ENCODE measurements around the gene KLHL28.
"Not testable (repeated sequence)": the region's sequence is repeated elsewhere in the genome, so short reads cannot be mapped to it uniquely, and the experiment has no call there.

Gene KLHL28

GRCh38 chr14:44896275-44897040, 65.3 kb downstream of the KLHL28 start:
- no peak for DNase-seq

- DNase-seq, result no peak
Measured at GRCh38 chr14:44895716-44896115, 66.0 kb downstream of the KLHL28 start.

DNA sequence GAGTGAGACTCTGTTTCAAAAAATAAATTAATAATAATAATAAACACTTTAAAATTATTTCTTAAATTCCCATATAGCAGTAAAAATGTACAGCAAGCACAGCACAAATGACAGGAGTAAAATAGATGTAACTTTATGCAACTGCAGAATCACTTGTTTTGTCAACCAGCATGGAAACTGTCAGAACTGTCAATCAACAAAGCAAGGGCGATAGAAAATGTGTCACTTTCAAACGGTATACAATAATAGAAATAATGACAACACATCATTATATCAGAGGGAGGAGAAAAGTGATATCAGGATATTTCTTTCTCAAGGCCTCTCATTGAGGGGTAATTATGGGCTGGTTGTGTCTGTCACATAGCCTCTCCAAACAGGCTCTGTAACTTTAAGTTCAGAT, 68.2 kb downstream of the KLHL28 start:
- no peak for DNase-seq

DNA sequence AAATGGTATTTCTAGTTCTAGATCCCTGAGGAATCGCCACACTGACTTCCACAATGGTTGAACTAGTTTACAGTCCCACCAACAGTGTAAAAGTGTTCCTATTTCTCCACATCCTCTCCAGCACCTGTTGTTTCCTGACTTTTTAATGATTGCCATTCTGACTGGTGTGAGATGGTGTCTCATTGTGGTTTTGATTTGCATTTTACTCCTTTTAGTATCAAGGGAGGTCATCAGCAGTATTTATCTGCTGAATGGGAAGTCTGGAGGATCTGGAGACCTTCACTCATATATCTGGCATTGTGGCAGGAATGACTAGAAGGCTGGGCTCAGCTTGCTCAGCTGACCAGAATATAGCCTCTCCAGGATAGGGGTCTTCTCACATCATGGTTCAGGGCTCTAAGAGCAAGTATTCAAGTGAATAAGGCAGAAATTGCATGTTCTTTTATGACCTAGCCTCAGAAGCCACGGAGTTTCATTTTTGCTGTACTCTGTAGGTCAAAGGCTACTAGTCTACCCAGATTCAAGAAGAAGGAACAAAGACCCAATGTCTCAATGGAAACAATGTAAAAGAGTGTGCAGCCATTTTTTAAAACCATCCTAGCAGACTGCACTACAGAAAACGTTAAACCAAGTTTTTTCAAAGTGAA, 69.9 kb downstream of the KLHL28 start:
- DNase-seq, result not testable (repeated sequence)

- DNase-seq, result no peak
Measured at GRCh38 chr14:44889595-44890471, 71.9 kb downstream of the KLHL28 start.

DNA sequence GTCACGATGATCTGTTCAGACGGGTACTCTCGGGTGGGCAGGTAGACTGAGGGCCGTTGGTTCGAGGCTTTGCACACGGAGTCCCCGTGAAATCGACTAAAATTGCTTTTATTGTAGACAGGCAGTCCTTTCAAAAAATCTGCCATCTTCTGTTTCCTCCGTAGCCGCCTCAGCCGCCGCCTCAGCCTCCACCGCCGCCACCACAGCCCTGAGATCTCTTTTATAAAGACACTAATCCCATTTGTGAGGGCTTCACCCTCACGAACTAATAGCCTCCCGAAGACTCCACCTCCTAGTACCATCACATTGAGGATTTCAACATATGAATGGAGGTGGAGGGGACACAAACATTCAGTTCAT, 74.2 kb downstream of the KLHL28 start:
- no peak for DNase-seq

DNA sequence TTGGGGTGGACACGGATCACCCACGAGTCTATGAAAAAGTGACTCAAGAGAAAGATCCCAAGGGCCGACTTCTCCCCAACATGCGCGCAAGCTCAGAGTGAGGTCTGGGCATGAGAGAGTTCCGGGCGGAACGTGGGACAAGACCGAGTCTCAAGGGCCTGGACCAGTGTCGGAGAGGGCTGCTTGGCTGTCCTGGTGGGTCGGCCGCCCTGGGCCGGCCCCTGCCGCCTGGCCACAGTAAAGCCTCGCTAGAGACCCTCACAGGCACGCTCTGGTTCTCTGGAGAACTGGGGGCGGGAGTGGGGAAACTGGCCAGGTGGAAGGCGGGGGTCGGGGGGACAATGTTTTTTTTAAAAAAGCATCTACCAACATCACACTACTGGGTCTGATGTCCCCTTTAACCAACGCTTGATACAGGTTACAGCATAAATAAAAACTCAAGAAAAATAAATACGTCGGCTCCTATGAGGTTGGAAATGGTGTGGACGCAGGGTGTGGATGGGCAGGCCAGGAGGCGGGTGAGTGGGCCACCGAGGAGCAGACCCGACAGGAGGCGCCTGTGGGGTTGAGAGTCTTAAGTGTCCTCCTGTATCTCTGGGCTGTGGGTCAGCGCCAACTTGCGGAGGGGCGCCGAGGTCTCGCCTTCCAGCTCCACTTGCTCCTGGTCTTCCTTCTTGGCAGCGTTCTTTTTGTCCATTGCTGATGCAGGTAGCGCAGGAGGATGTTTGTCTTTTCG, 74.7 kb downstream of the KLHL28 start:
- DNase-seq, result no peak

- no peak for DNase-seq
Measured at GRCh38 chr14:44880791-44881190, 81.0 kb downstream of the KLHL28 start.
